ENCODE measurements around the gene EIPR1. TPM values are rescaled to one million over a fixed set of nuclear protein-coding genes. Genes with fewer than 3 reads are reported as not detected.

EIPR1 gene
- total RNA-seq, 1 donor from 2014 or later: 27.8 TPM

DNA sequence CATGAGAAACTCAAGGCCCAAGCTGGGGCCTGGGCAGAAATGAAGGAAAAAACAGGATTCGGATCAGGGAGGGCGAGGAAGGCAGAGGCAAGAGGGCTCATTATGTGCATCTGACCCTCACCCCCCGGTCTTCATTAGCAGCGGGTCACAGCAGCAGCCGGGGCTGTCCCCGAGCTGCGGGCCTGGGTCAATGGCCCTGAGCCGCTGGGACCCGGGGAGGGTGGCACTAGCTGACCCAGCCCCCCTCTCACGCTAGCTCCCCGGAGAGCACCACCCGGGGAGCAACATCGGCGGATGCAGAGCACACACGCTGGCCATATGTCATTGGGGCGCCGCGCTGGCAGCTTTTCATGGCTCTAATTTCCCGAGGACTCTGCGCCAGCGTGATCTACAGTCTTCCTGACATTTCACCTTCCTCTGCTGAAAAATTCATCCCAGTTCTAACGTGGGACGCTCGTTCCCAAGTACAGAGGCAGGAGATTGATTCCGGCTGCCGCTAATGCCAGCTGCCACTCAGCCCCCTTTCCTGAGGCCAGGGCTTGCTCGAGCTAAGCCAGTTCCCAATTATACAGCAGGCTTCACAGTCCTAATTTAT is 63.7 kb downstream of the EIPR1 start:
- Mint-ChIP-seq H3K27me3 (ENCODE audit: low read depth, unreplicated experiment) (no peaks in the 10 kb centered on the region), H3K36me3 (ENCODE audit: low read depth, unreplicated experiment) (peaks cover 10% of the 10 kb centered on the region), H3K4me3 (ENCODE audit: unreplicated experiment) (no peak overlapping the region), H3K4me1 (ENCODE audit: low read depth, unreplicated experiment) (no peaks in the 10 kb centered on the region), H3K9me3 (ENCODE audit: unreplicated experiment) (no peaks in the 10 kb centered on the region), H3K27ac (ENCODE audit: unreplicated experiment) (no peak overlapping the region)
- Histone ChIP-seq H3K9ac (ENCODE audit: low read length) (no peak overlapping the region), H4K20me1 (ENCODE audit: insufficient read depth, low read length) (peaks cover 36% of the 10 kb centered on the region), H3K27ac (ENCODE audit: low read depth, low read length) (no peak overlapping the region), H3K4me3 (ENCODE audit: insufficient read depth, low read depth, low read length) (no peak overlapping the region), H3K27me3 (ENCODE audit: insufficient read depth, low read length) (no peaks in the 10 kb centered on the region), H3K36me3 (ENCODE audit: insufficient read depth, low read length) (no peaks in the 10 kb centered on the region), H3K4me2 (ENCODE audit: low read length) (no peak overlapping the region), H2AFZ (ENCODE audit: low read depth, low read length) (no peak overlapping the region), H3K4me1 (ENCODE audit: insufficient read depth, low read length) (no peaks in the 10 kb centered on the region), H3K79me2 (ENCODE audit: insufficient read depth, low read length) (peaks cover 21% of the 10 kb centered on the region), H3K9me3 (ENCODE audit: insufficient read depth, low read depth, low read length) (no peaks in the 10 kb centered on the region)
- no peak for DNase-seq (ENCODE audit: low read depth)
- no peak for FAIRE-seq
- TF ChIP-seq, protein P1, sequence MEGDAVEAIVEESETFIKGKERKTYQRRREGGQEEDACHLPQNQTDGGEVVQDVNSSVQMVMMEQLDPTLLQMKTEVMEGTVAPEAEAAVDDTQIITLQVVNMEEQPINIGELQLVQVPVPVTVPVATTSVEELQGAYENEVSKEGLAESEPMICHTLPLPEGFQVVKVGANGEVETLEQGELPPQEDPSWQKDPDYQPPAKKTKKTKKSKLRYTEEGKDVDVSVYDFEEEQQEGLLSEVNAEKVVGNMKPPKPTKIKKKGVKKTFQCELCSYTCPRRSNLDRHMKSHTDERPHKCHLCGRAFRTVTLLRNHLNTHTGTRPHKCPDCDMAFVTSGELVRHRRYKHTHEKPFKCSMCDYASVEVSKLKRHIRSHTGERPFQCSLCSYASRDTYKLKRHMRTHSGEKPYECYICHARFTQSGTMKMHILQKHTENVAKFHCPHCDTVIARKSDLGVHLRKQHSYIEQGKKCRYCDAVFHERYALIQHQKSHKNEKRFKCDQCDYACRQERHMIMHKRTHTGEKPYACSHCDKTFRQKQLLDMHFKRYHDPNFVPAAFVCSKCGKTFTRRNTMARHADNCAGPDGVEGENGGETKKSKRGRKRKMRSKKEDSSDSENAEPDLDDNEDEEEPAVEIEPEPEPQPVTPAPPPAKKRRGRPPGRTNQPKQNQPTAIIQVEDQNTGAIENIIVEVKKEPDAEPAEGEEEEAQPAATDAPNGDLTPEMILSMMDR (IDR thresholded peaks at IDR 0.05; ENCODE audit: insufficient read depth, low read depth, low read length): no peak
- no peak for TF ChIP-seq EZH2 (IDR thresholded peaks at IDR 0.05; ENCODE audit: insufficient read depth, low read length)

DNA sequence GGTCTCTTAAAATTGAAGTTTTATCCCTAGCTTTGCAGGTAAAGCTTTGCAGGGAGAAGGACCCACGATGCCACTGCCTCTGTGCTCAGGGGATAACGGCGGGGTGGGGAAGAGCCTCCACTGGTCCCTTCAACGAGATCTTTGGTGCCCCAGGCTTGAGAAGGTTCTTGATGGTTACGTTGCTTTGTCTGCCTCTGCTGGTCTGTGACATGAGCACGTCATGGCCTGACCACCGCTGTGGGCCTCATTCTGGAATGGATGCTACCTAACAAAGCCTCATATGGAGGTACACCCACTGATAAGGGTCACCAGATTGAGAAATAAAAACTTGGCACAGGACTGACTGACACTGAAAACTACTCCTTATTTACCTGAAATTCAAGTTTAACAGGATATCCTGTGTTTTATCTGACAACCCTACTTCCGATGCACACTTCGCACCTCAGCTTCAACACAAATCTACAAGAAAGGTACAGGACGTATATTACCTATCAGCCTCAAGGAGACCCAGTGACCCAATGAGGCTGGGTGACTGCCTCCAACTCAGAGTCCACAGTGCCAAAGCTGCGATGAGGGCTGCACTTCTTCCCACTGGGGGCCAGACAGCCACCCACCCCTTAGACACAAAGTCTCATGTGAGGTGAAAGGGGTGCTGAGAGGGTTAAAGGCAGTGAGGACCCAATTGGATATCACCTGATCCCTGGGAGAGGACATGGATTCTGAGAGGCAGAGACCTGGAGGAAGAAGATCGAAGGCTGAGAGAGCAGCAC is 64.9 kb downstream of the EIPR1 start:
- Mint-ChIP-seq H3K9me3 (ENCODE audit: unreplicated experiment) (no peaks in the 10 kb centered on the region), H3K4me1 (ENCODE audit: low read depth, unreplicated experiment) (peaks cover 7% of the 10 kb centered on the region), H3K4me3 (ENCODE audit: unreplicated experiment) (no peak overlapping the region), H3K27me3 (ENCODE audit: low read depth, unreplicated experiment) (no peaks in the 10 kb centered on the region), H3K36me3 (ENCODE audit: low read depth, unreplicated experiment) (peaks cover 7% of the 10 kb centered on the region), H3K27ac (ENCODE audit: unreplicated experiment) (peak overlapping the region; percentile 15)
- Histone ChIP-seq H4K20me1 (ENCODE audit: insufficient read depth, low read length) (peaks cover 34% of the 10 kb centered on the region), H3K4me1 (ENCODE audit: insufficient read depth, low read length) (no peaks in the 10 kb centered on the region), H3K9ac (ENCODE audit: low read length) (no peak overlapping the region), H2AFZ (ENCODE audit: low read depth, low read length) (no peak overlapping the region), H3K79me2 (ENCODE audit: insufficient read depth, low read length) (peaks cover 21% of the 10 kb centered on the region), H3K4me3 (ENCODE audit: insufficient read depth, low read depth, low read length) (no peak overlapping the region), H3K4me2 (ENCODE audit: low read length) (no peak overlapping the region), H3K9me3 (ENCODE audit: insufficient read depth, low read depth, low read length) (no peaks in the 10 kb centered on the region), H3K27ac (ENCODE audit: low read depth, low read length) (no peak overlapping the region), H3K36me3 (ENCODE audit: insufficient read depth, low read length) (no peaks in the 10 kb centered on the region), H3K27me3 (ENCODE audit: insufficient read depth, low read length) (no peaks in the 10 kb centered on the region)
- TF ChIP-seq, protein P1 (IDR thresholded peaks at IDR 0.05; ENCODE audit: insufficient read depth, low read depth, low read length): no peak
- no peak for TF ChIP-seq EZH2 (IDR thresholded peaks at IDR 0.05; ENCODE audit: insufficient read depth, low read length)
- DNase-seq (ENCODE audit: low read depth) (no peak), FAIRE-seq (no peak)

DNA sequence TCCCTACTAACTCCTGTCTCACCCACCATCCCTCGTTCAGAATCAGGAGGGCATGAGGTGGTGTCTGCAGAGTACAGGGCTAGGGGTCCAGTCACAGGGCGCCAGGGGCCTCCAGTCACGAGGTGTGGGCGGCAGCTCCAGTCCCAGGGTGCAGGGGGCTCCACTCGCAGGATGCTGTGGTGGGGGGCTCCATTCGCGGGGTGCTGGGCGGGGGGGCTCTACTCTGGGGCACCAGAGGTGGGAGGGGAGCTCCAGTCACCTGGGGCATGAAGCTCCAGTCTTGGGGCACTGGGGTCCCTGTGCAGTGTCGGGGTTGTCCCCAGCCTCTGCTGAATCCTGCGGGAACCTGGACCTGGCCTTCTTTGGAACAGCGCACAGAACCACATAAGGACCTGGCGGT is 66.0 kb downstream of the EIPR1 start:
- DNase-seq (ENCODE audit: low read depth): no peak
- no peak overlapping the region for H3K9ac ChIP-seq (ENCODE audit: low read length)
- no peak overlapping the region for H3K4me2 ChIP-seq (ENCODE audit: low read length)
- Mint-ChIP-seq H3K9me3 (ENCODE audit: unreplicated experiment) (no peaks in the 10 kb centered on the region), H3K27ac (ENCODE audit: unreplicated experiment) (no peak overlapping the region), H3K36me3 (ENCODE audit: low read depth, unreplicated experiment) (peaks cover 5% of the 10 kb centered on the region), H3K4me3 (ENCODE audit: unreplicated experiment) (no peak overlapping the region), H3K4me1 (ENCODE audit: low read depth, unreplicated experiment) (peaks cover 7% of the 10 kb centered on the region), H3K27me3 (ENCODE audit: low read depth, unreplicated experiment) (no peaks in the 10 kb centered on the region)
- no peaks in the 10 kb centered on the region for H3K27me3 ChIP-seq (ENCODE audit: insufficient read depth, low read length)
- H3K9me3 ChIP-seq (ENCODE audit: insufficient read depth, low read depth, low read length): no peaks in the 10 kb centered on the region
- H3K4me3 ChIP-seq (ENCODE audit: insufficient read depth, low read depth, low read length): no peak overlapping the region
- FAIRE-seq: no peak
- TF ChIP-seq, protein P1 (IDR thresholded peaks at IDR 0.05; ENCODE audit: insufficient read depth, low read depth, low read length): no peak
- no peak for TF ChIP-seq EZH2 (IDR thresholded peaks at IDR 0.05; ENCODE audit: insufficient read depth, low read length)
- no peaks in the 10 kb centered on the region for H3K4me1 ChIP-seq (ENCODE audit: insufficient read depth, low read length)
- H3K36me3 ChIP-seq (ENCODE audit: insufficient read depth, low read length): no peaks in the 10 kb centered on the region
- H3K27ac ChIP-seq (ENCODE audit: low read depth, low read length): no peak overlapping the region
- no peak overlapping the region for H2AFZ ChIP-seq (ENCODE audit: low read depth, low read length)
- H4K20me1 ChIP-seq (ENCODE audit: insufficient read depth, low read length): peaks cover 23% of the 10 kb centered on the region
- peaks cover 10% of the 10 kb centered on the region for H3K79me2 ChIP-seq (ENCODE audit: insufficient read depth, low read length)
